Activated B cell treated with CpG ODN at 0.5 μM for 24 hours (primary cell): Measurements from ENCODE around the gene C9. TPM values are rescaled to one million over a fixed set of nuclear protein-coding genes. Genes with fewer than 3 reads are reported as not detected.

Experiments
- ATAC-seq: fragments of 200-7000 bp; cut with Tn5 transposase; one replicate; pipeline ENCODE4 v1.10.0; 2021; ENCODE audit warnings: low read depth, mild to moderate bottlenecking, moderate library complexity
- CTCF ChIA-PET: fragments of 350-600 bp; sonication (Branson Sonifier 250); formaldehyde crosslinking; loops from one replicate; lab custom pipeline; 2021; ENCODE audit warnings: antibody characterized with exemption; lab: Charles Lee
- POLR2A ChIA-PET: fragments of 350-600 bp; sonication (Branson Sonifier 250); formaldehyde crosslinking; loops from one replicate; lab custom pipeline; 2021; ENCODE audit warnings: antibody characterized with exemption; lab: Charles Lee
- DNase-seq: peaks from one replicate; pipeline ENCODE4 v3.0.0; 2022
- H3K27ac Mint-ChIP-seq: one replicate; pipeline ENCODE4 v1.8.0; 2020; ENCODE audit warnings: mixed read lengths
- H3K27me3 Mint-ChIP-seq: one replicate; pipeline ENCODE4 v1.8.0; 2021; ENCODE audit warnings: mixed read lengths
- H3K36me3 Mint-ChIP-seq: one replicate; pipeline ENCODE4 v1.8.0; 2021; ENCODE audit warnings: low read depth, mixed read lengths
- H3K4me1 Mint-ChIP-seq: one replicate; pipeline ENCODE4 v1.8.0; 2021; ENCODE audit warnings: mixed read lengths
- H3K4me3 Mint-ChIP-seq: one replicate; pipeline ENCODE4 v1.8.0; 2020; ENCODE audit warnings: mild to moderate bottlenecking, mixed read lengths
- H3K9me3 Mint-ChIP-seq: one replicate; pipeline ENCODE4 v1.8.0; 2020; ENCODE audit warnings: mixed read lengths
- CTCF ChIP-seq: fragments of 200-600 bp; IDR thresholded peaks from one replicate; pipeline ENCODE4 v1.8.0; 2022; ENCODE audit warnings: antibody characterized with exemption, mild to moderate bottlenecking
- intact Hi-C: fragments of 100-400 bp; cut with micrococcal nuclease; formaldehyde crosslinking; loops from one replicate; pipeline ENCODE4 v1.15.1; 2024
- total RNA-seq: library from RNA; stranded (reverse); gene quantifications from 2 replicates; pipeline ENCODE4 v1.2.3, GENCODE V29; 2022

The C9 gene
- total RNA-seq, 1 donor from 2014 or later: not detected

GRCh38 chr5:39376293-39376714, 12.0 kb upstream of the C9 start:
- CTCF ChIA-PET: interaction anchor here (0.8 to 3.8 kb wide), 17 partner anchors 8 to 935 kb away, joined by 3 to 153 read pairs (median 4); no protein-coding TSS in a partner anchor
- ATAC-seq (peak; percentile 45), DNase-seq (no peak)
- no peak for TF ChIP-seq CTCF
- H3K9me3 Mint-ChIP-seq: no peaks in the 10 kb centered on the region
- H3K4me3 Mint-ChIP-seq: no peak overlapping the region
- no peaks in the 10 kb centered on the region for H3K27me3 Mint-ChIP-seq
- no peak overlapping the region for H3K27ac Mint-ChIP-seq
- H3K4me1 Mint-ChIP-seq: no peaks in the 10 kb centered on the region
- intact Hi-C loops: loop anchor here (1.0 to 5.0 kb wide), 3 partner anchors 159 to 194 kb away; partner anchors contain the start of gene FYB1
- no peaks in the 10 kb centered on the region for H3K36me3 Mint-ChIP-seq
- POLR2A ChIA-PET: no interaction called here

- Mint-ChIP-seq H3K9me3 (no peaks in the 10 kb centered on the region), H3K4me1 (no peaks in the 10 kb centered on the region), H3K36me3 (no peaks in the 10 kb centered on the region), H3K27ac (no peak overlapping the region), H3K4me3 (no peak overlapping the region), H3K27me3 (no peaks in the 10 kb centered on the region)
- TF ChIP-seq CTCF: no peak
- no peak for ATAC-seq
- no peak for DNase-seq
- ChIA-PET CTCF (interaction anchor here (1.2 kb wide), 1 partner anchor 174 kb away, joined by 3 read pairs; no protein-coding TSS in a partner anchor), POLR2A (no interaction called here)
- intact Hi-C loops: no loop called here
These were observed 9.5 kb upstream of the C9 start for GRCh38 chr5:39373791-39374190.

- ChIA-PET CTCF (interaction anchor here (1.3 kb wide), 1 partner anchor 176 kb away, joined by 6 read pairs; no protein-coding TSS in a partner anchor), POLR2A (no interaction called here)
- TF ChIP-seq CTCF: no peak
- Mint-ChIP-seq H3K4me1 (no peaks in the 10 kb centered on the region), H3K36me3 (no peaks in the 10 kb centered on the region), H3K4me3 (no peak overlapping the region), H3K27ac (no peak overlapping the region), H3K27me3 (no peaks in the 10 kb centered on the region), H3K9me3 (no peaks in the 10 kb centered on the region)
- intact Hi-C loops: no loop called here
- no peak for DNase-seq
- no peak for ATAC-seq
These were observed 7.0 kb upstream of the C9 start for GRCh38 chr5:39371367-39371635.

- H3K9me3 Mint-ChIP-seq: no peaks in the 10 kb centered on the region
- no peak overlapping the region for H3K4me3 Mint-ChIP-seq
- no peak for DNase-seq
- no peaks in the 10 kb centered on the region for H3K36me3 Mint-ChIP-seq
- intact Hi-C loops: no loop called here
- TF ChIP-seq CTCF: no peak
- no peak for ATAC-seq
- no peaks in the 10 kb centered on the region for H3K27me3 Mint-ChIP-seq
- ChIA-PET POLR2A (no interaction called here), CTCF (interaction anchor here (1.3 to 1.5 kb wide), 2 partner anchors 9 to 177 kb away, joined by 3 to 6 read pairs; no protein-coding TSS in a partner anchor)
- H3K27ac Mint-ChIP-seq: no peak overlapping the region
- no peaks in the 10 kb centered on the region for H3K4me1 Mint-ChIP-seq
These were observed 6.5 kb upstream of the C9 start for GRCh38 chr5:39370555-39371366.

- H3K27me3 Mint-ChIP-seq: no peaks in the 10 kb centered on the region
- H3K9me3 Mint-ChIP-seq: no peaks in the 10 kb centered on the region
- H3K36me3 Mint-ChIP-seq: no peaks in the 10 kb centered on the region
- POLR2A ChIA-PET: no interaction called here
- DNase-seq (no peak), ATAC-seq (no peak)
- no peak overlapping the region for H3K27ac Mint-ChIP-seq
- CTCF ChIA-PET: interaction anchor here (1.5 kb wide), 1 partner anchor 10 kb away, joined by 3 read pairs; no protein-coding TSS in a partner anchor
- H3K4me1 Mint-ChIP-seq: no peaks in the 10 kb centered on the region
- no peak for TF ChIP-seq CTCF
- intact Hi-C loops: no loop called here
- H3K4me3 Mint-ChIP-seq: no peak overlapping the region
These were observed 5.0 kb upstream of the C9 start for GRCh38 chr5:39369123-39369815.
